Endothelial cell (in vitro differentiated cells): ENCODE results near the gene NAPG. TPM values are rescaled to one million over a fixed set of nuclear protein-coding genes. Genes with fewer than 3 reads are reported as not detected.

Experiments used
- DNase-seq: peaks from one replicate; pipeline ENCODE4 v3.0.0; 2021; ENCODE audit warnings: low spot score
- H3K27ac Mint-ChIP-seq: one replicate; pipeline ENCODE4 v1.8.0; 2021; ENCODE audit warnings: mixed read lengths, inconsistent platforms; ENCODE audit not compliant: unreplicated experiment
- H3K27me3 Mint-ChIP-seq: one replicate; pipeline ENCODE4 v1.8.0; 2021; ENCODE audit warnings: mild to moderate bottlenecking, moderate library complexity, mixed read lengths, inconsistent platforms; ENCODE audit not compliant: unreplicated experiment
- H3K36me3 Mint-ChIP-seq: one replicate; pipeline ENCODE4 v1.8.0; 2021; ENCODE audit warnings: mild to moderate bottlenecking, low read depth, mixed read lengths, inconsistent platforms; ENCODE audit not compliant: unreplicated experiment
- H3K4me1 Mint-ChIP-seq: one replicate; pipeline ENCODE4 v1.8.0; 2021; ENCODE audit warnings: mild to moderate bottlenecking, mixed read lengths, inconsistent platforms; ENCODE audit not compliant: unreplicated experiment
- H3K4me3 Mint-ChIP-seq: one replicate; pipeline ENCODE4 v1.8.0; 2021; ENCODE audit warnings: mild to moderate bottlenecking, mixed read lengths, inconsistent platforms; ENCODE audit not compliant: unreplicated experiment
- H3K9me3 Mint-ChIP-seq: one replicate; pipeline ENCODE4 v1.8.0; 2021; ENCODE audit warnings: mixed read lengths, inconsistent platforms; ENCODE audit not compliant: unreplicated experiment
- total RNA-seq: library from RNA; stranded (reverse); fragmentation: NEBNext Ultra II Directional; extraction: Animal tissue kit (Norgen Biotek cat#: 25700); gene quantifications from one replicate; pipeline ENCODE4 v1.2.1, GENCODE V29; 2021; ENCODE audit not compliant: unreplicated experiment
- TF ChIP-seq, protein P1 (sequence below): fragments of 200-600 bp; sonication (generic); IDR thresholded peaks from one replicate; pipeline ENCODE4 v1.5.0; 2021; ENCODE audit warnings: antibody characterized with exemption; ENCODE audit not compliant: unreplicated experiment

The NAPG gene
- total RNA-seq, 1 donor from 2014 or later: 33.6 TPM

DNA sequence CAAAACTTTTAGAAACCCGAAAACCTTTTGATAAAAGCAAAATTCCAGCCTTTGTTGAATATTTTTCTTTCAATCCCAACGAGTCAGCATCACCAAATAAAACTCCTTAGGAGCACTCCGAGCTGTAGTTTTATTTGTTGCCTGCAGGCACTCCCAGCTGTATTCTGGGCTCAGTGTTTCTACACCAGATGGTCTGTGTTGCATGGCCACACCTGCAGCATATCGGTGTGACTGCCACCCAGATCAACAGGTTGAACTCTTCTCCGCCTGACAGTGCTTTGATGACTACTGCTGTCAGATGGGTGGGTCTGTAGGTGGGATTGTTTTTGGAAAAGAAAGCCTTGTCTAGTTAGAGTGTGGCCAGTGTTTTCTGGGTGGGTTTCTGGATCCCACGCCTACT lies 38.7 kb upstream of the NAPG start:
- H3K27ac Mint-ChIP-seq: no peak overlapping the region
- H3K27me3 Mint-ChIP-seq: no peaks in the 10 kb centered on the region
- H3K4me1 Mint-ChIP-seq: peaks cover 2% of the 10 kb centered on the region
- TF ChIP-seq, protein P1, sequence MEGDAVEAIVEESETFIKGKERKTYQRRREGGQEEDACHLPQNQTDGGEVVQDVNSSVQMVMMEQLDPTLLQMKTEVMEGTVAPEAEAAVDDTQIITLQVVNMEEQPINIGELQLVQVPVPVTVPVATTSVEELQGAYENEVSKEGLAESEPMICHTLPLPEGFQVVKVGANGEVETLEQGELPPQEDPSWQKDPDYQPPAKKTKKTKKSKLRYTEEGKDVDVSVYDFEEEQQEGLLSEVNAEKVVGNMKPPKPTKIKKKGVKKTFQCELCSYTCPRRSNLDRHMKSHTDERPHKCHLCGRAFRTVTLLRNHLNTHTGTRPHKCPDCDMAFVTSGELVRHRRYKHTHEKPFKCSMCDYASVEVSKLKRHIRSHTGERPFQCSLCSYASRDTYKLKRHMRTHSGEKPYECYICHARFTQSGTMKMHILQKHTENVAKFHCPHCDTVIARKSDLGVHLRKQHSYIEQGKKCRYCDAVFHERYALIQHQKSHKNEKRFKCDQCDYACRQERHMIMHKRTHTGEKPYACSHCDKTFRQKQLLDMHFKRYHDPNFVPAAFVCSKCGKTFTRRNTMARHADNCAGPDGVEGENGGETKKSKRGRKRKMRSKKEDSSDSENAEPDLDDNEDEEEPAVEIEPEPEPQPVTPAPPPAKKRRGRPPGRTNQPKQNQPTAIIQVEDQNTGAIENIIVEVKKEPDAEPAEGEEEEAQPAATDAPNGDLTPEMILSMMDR: no peak
- H3K36me3 Mint-ChIP-seq: no peaks in the 10 kb centered on the region
- no peak overlapping the region for H3K4me3 Mint-ChIP-seq
- no peaks in the 10 kb centered on the region for H3K9me3 Mint-ChIP-seq
- DNase-seq: no peak

DNA sequence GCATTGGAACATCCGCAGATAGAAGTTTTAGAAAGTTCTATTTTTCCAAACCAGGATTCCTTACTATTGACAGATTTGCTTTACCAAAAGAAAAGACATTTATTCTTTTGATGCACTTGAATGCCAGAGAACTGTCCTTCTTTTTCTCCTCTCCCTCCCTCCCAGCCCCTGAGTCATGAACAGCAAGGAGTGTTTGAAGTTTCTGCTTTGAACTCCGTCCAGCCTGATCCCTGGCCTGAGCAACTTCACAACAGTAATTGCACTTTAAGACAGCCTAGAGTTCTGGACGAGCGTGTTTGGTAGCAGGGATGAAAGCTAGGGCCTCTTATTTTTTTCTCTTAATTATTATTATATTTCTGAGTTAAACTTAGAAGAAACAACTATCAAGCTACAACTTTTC lies 37.8 kb upstream of the NAPG start:
- no peak for DNase-seq
- Mint-ChIP-seq H3K27me3 (no peaks in the 10 kb centered on the region), H3K4me1 (peaks cover 2% of the 10 kb centered on the region), H3K36me3 (no peaks in the 10 kb centered on the region), H3K4me3 (no peak overlapping the region), H3K9me3 (no peaks in the 10 kb centered on the region), H3K27ac (no peak overlapping the region)
- TF ChIP-seq, protein P1: no peak

DNA sequence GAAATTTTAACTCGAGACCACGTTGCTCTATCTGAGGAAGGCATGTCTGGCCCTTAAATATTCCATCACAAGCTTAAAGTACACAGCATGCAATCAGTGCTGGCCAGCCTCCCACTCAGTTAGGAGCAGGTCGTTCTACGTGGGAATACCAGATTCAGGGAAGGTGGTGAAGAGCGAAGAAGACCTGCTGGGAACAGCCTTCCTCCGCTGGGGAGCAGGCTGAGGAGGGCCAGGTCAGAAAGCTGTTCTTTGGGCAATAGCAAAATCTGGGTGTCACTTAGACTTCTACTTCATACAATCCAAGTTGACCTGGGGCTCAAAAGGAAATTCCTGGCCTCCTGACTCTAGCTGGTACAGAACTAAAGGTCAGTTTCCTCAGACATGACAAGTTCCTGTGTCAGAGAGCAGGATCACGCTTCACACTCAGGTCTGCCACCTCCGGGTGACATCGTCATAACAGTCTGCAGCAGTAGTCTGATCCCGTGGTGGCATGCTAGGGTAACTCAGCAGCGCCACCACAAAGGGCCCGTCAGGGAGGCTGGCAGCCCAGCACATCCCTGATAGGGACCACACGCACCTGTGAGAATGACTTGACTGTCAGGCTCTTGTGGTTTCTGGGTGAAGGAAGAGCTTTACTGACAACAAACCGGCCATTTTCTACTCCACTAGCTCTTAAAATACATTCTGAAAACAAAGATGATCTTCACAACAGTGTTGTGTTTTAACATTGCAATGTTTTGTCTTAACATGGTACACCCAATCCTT lies 35.2 kb upstream of the NAPG start:
- Mint-ChIP-seq H3K4me3 (no peak overlapping the region), H3K27me3 (no peaks in the 10 kb centered on the region), H3K27ac (no peak overlapping the region), H3K4me1 (peaks cover 2% of the 10 kb centered on the region), H3K36me3 (no peaks in the 10 kb centered on the region), H3K9me3 (no peaks in the 10 kb centered on the region)
- TF ChIP-seq, protein P1: no peak
- DNase-seq: peak; percentile 31

DNA sequence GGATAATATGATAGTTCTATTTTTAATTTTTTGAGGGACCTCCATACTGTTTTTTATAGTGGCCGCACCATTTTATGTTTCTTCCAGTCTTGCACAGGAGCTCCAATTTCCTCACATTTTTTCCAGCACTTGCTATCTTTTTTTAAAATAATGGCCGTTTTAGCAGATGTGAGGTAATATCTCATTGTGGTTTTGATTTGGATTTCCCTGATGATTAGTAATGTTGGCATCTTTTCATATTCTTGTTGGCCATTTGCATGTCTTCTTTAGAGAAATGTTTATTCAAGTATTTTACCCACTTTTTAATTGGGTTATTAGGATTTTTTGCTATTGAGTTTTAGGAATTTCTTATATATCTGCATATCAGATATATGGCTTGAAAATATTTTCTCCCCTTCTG lies 29.9 kb upstream of the NAPG start:
- Mint-ChIP-seq H3K4me3 (no peak overlapping the region), H3K27me3 (no peaks in the 10 kb centered on the region), H3K4me1 (no peaks in the 10 kb centered on the region), H3K36me3 (no peaks in the 10 kb centered on the region), H3K27ac (no peak overlapping the region), H3K9me3 (no peaks in the 10 kb centered on the region)
- no peak for DNase-seq
- TF ChIP-seq, protein P1: no peak

DNA sequence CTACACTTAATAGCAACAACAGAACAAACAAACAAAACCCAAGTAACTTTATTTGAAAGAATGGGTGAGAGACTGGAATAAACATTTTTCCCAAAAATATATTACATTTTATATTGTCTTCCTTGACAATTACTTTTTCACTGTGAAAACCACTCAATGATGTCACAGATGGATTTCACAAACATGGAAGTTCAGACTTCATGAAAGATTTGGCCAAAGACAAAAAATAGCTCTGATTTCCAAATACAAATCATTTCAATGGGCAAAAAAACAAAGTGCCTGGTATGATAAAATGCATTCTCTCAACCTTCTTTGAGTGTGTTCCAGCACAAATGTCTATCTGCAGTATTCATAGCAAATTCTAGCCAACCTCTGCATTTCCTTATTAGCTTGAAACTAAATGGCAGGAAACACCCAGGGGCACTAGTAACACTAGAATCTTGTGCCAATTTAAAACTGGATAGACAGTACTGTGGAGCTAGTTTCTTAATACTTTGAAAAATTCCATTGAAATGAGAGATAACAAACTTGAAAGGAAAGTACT lies 28.5 kb upstream of the NAPG start:
- TF ChIP-seq, protein P1: no peak
- H3K27ac Mint-ChIP-seq: no peak overlapping the region
- H3K36me3 Mint-ChIP-seq: no peaks in the 10 kb centered on the region
- H3K4me1 Mint-ChIP-seq: no peaks in the 10 kb centered on the region
- no peaks in the 10 kb centered on the region for H3K9me3 Mint-ChIP-seq
- H3K4me3 Mint-ChIP-seq: no peak overlapping the region
- H3K27me3 Mint-ChIP-seq: no peaks in the 10 kb centered on the region
- no peak for DNase-seq
